Panc1 (cell line): ENCODE measurements around the gene NELFCD. TPM values are rescaled to one million over a fixed set of nuclear protein-coding genes. Genes with fewer than 3 reads are reported as not detected.

Experiments used
- ATAC-seq: fragments of 200-7000 bp; cut with Tn5 transposase; 2 replicates; pipeline ENCODE4 v1.9.1; 2020; ENCODE audit warnings: mild to moderate bottlenecking, moderate library complexity
- BruUV-seq: library from RNA; stranded (reverse); fragments of 400-500 nt; replicated peaks from 2 replicates; lab custom pipeline; 2021; lab: Mats Ljungman, UMichigan
- CTCF ChIA-PET: fragments of 300-600 bp; sonication (Branson Sonifier 250); formaldehyde crosslinking; loops from one replicate; lab custom pipeline; 2022; ENCODE audit warnings: antibody characterized with exemption; lab: Charles Lee
- POLR2A ChIA-PET: fragments of 300-600 bp; sonication (Branson Sonifier 250); formaldehyde crosslinking; loops from one replicate; lab custom pipeline; 2022; ENCODE audit warnings: antibody characterized with exemption; lab: Charles Lee
- DNase-seq: peaks from one replicate; pipeline ENCODE4 v3.0.0-alpha.2; 2010; ENCODE audit warnings: low read depth, low spot score
- H3K27ac ChIP-seq: 2 replicates; pipeline ENCODE4 v1.5.1; 2011; ENCODE audit warnings: mild to moderate bottlenecking, low read length, inconsistent platforms
- H3K27me3 ChIP-seq: fragments of 200-500 bp; sonication (Bioruptor generic); 2 replicates; pipeline ENCODE4 v1.6.0; 2014; ENCODE audit warnings: low read length, inconsistent platforms; ENCODE audit not compliant: control insufficient read depth, insufficient read depth
- H3K36me3 ChIP-seq: fragments of 200-500 bp; sonication (Bioruptor generic); 2 replicates; pipeline ENCODE4 v1.5.1; 2014; ENCODE audit warnings: inconsistent platforms, mild to moderate bottlenecking, low read length, moderate library complexity; ENCODE audit not compliant: control insufficient read depth, insufficient read depth
- H3K4me1 ChIP-seq: 2 replicates; pipeline ENCODE4 v1.5.1; 2011; ENCODE audit warnings: inconsistent platforms, mild to moderate bottlenecking, low read length, moderate library complexity; ENCODE audit not compliant: control insufficient read depth, insufficient read depth
- H3K4me3 ChIP-seq, 2 experiments: 2 replicates each; pipeline ENCODE4 v1.5.1; 2011 to 2012; ENCODE audit warnings: low read depth in 2 of 2, low read length in 2 of 2, mild to moderate bottlenecking in 2 of 2, inconsistent platforms in 1 of 2, moderate library complexity in 1 of 2
- H3K9me3 ChIP-seq: fragments of 200-500 bp; sonication (Bioruptor generic); 2 replicates; pipeline ENCODE4 v1.5.1; 2014; ENCODE audit warnings: low read depth, mild to moderate bottlenecking, inconsistent platforms, low read length, moderate library complexity; ENCODE audit not compliant: control insufficient read depth, insufficient read depth
- POLR2AphosphoS5 ChIP-seq: IDR thresholded peaks from 2 replicates; pipeline ENCODE4 v1.6.1; 2012; ENCODE audit warnings: mild to moderate bottlenecking, low read depth, low read length, moderate library complexity
- REST ChIP-seq, 2 experiments: IDR thresholded peaks; 2 replicates each; pipeline ENCODE4 v1.6.1; 2011 to 2012; ENCODE audit warnings: low read depth in 2 of 2, control low read depth in 1 of 2, low read length in 1 of 2, mild to moderate bottlenecking in 1 of 2, moderate library complexity in 1 of 2; ENCODE audit not compliant: insufficient read depth in 1 of 2
- SIN3A ChIP-seq: IDR thresholded peaks from 2 replicates; pipeline ENCODE4 v1.6.1; 2012; ENCODE audit warnings: low read depth, mild to moderate bottlenecking, low read length, moderate library complexity, borderline replicate concordance; ENCODE audit not compliant: insufficient read depth
- TCF7L2 ChIP-seq: IDR thresholded peaks from 2 replicates; pipeline ENCODE4 v1.6.1; 2011; ENCODE audit warnings: mild to moderate bottlenecking, low read depth, low read length, inconsistent platforms
- in situ Hi-C: cut with HindIII; loops from 2 replicates; pipeline ENCODE4 v1.10.0; 2016; ENCODE audit warnings: low sequenced_read_pairs, low pct_unique_long_range_greater_than_20kb
- intact Hi-C: fragments of 100-400 bp; cut with micrococcal nuclease; formaldehyde crosslinking; loops from one replicate; pipeline ENCODE4 v1.10.0; 2022; ENCODE audit not compliant: unreplicated experiment
- total RNA-seq: library from RNA; stranded (reverse); gene quantifications from one replicate; pipeline ENCODE4 v1.2.1, GENCODE V29; 2021; ENCODE audit not compliant: unreplicated experiment
- TF ChIP-seq, protein P1 (sequence below): fragments of 450-650 bp; IDR thresholded peaks from 2 replicates; pipeline ENCODE4 v1.5.1; 2017; ENCODE audit warnings: mild to moderate bottlenecking

The NELFCD gene
- total RNA-seq, 1 experiment from 2014 or later, result 108 TPM

DNA sequence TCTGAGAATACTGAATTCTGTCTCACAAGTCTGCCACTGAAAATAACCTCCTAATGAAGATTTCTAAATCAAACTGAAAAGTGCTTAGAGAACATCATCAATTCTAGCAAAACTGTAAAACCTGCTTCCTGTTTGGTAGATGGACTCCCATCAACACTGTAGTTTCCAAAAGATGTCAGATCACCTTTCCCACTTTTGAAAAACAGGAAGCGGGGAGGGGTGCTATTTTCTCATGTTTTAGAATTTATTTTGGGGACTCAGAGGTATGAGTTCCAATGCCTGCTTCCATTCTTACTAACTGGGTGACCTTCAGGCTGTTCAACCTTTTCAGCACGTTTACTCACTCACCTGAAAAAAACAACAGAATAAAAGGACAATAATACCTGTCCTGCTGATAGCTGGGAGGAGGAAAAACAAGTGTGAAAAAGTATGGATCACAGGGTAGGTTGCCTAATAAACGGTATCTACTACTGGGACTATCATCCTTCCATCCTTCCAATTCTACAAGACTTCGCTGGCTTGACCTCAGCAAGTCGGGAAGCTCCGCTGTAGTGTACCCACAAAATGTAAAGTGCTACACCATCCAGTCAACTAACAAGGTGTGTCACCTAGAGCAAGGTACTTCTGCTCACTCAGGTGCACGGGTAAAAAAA is 50.0 kb downstream of the NELFCD start:
- ATAC-seq (no peak), DNase-seq (no peak)
- H3K4me1 ChIP-seq, result peaks cover 40% of the 10 kb centered on the region
- H3K9me3 ChIP-seq, result no peaks in the 10 kb centered on the region
- H3K27me3 ChIP-seq, result no peaks in the 10 kb centered on the region
- TF ChIP-seq REST (IDR thresholded peaks at IDR 0.05; ENCODE audit: insufficient read depth in 1 of 2, low read depth in 2 of 2, low read length in 1 of 2) (no peak), SIN3A (no peak), TCF7L2 (no peak), POLR2AphosphoS5 (no peak)
- TF ChIP-seq, protein P1, sequence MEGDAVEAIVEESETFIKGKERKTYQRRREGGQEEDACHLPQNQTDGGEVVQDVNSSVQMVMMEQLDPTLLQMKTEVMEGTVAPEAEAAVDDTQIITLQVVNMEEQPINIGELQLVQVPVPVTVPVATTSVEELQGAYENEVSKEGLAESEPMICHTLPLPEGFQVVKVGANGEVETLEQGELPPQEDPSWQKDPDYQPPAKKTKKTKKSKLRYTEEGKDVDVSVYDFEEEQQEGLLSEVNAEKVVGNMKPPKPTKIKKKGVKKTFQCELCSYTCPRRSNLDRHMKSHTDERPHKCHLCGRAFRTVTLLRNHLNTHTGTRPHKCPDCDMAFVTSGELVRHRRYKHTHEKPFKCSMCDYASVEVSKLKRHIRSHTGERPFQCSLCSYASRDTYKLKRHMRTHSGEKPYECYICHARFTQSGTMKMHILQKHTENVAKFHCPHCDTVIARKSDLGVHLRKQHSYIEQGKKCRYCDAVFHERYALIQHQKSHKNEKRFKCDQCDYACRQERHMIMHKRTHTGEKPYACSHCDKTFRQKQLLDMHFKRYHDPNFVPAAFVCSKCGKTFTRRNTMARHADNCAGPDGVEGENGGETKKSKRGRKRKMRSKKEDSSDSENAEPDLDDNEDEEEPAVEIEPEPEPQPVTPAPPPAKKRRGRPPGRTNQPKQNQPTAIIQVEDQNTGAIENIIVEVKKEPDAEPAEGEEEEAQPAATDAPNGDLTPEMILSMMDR, result no peak
- in situ Hi-C loops (no loop called here), intact Hi-C loops (no loop called here)
- ChIA-PET CTCF (interaction anchor here (1.0 kb wide), 1 partner anchor 57 kb away, joined by 4 read pairs; no protein-coding TSS in a partner anchor), POLR2A (no interaction called here)
- H3K27ac ChIP-seq, result peak overlapping the region; percentile 97
- peak overlapping the region; percentile 91 to 93 for H3K4me3 ChIP-seq
- no TSS peak for BruUV-seq
- H3K36me3 ChIP-seq, result peaks cover 66% of the 10 kb centered on the region

DNA sequence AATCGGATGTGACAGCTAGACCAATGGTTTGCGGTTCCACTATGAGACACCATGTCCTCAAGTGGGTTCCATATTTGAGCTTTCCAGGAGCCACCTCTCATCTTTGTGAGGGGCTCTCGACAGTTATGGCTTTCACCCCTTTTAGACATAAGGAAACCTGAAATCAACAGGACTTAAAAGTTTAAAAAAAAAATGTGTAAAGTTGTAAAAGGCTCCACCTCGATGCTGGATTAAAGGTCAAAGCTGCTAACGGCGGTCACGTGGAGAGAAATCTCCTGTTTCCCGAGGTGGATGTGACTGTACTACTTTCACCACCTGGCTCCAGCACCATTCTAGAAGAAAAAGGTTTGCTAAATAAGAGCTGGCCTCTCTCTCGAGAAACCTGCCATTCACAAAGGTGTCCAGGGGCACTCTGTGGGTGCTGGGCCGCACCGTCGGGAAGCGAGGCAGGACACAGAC is 50.5 kb downstream of the NELFCD start:
- in situ Hi-C loops (no loop called here), intact Hi-C loops (no loop called here)
- ATAC-seq, result no peak
- no peak for DNase-seq
- Histone ChIP-seq H3K36me3 (peaks cover 66% of the 10 kb centered on the region), H3K4me3 (peak overlapping the region; percentile 91 to 93), H3K27me3 (no peaks in the 10 kb centered on the region), H3K9me3 (no peaks in the 10 kb centered on the region), H3K27ac (peak overlapping the region; percentile 97), H3K4me1 (peaks cover 40% of the 10 kb centered on the region)
- BruUV-seq, result no TSS peak
- TF ChIP-seq, protein P1, result no peak
- TF ChIP-seq REST (IDR thresholded peaks at IDR 0.05; ENCODE audit: insufficient read depth in 1 of 2, low read depth in 2 of 2, low read length in 1 of 2) (no peak), TCF7L2 (no peak), POLR2AphosphoS5 (no peak), SIN3A (no peak)
- POLR2A ChIA-PET, result no interaction called here
- CTCF ChIA-PET, result interaction anchor here (0.8 to 1.1 kb wide), 3 partner anchors 56 to 465 kb away, joined by 3 to 5 read pairs (median 4); no protein-coding TSS in a partner anchor
